Caco-2 (cell line): ENCODE measurements around the gene UBAP1L. TPM values are rescaled to one million over a fixed set of nuclear protein-coding genes. Genes with fewer than 3 reads are reported as not detected.

Experiments used
- BruUV-seq: library from RNA; stranded (reverse); fragments of 400-500 nt; replicated peaks from 2 replicates; lab custom pipeline; 2021; lab: Mats Ljungman, UMichigan
- CTCF ChIA-PET: fragments of 300-600 bp; sonication (Branson Sonifier 250); formaldehyde crosslinking; loops from one replicate; lab custom pipeline; 2022; ENCODE audit warnings: antibody characterized with exemption; lab: Charles Lee
- POLR2A ChIA-PET: fragments of 300-600 bp; sonication (Branson Sonifier 250); formaldehyde crosslinking; loops from one replicate; lab custom pipeline; 2022; ENCODE audit warnings: antibody characterized with exemption; lab: Charles Lee
- DNase-seq, 2 experiments: peaks; one replicate each; pipeline versions ENCODE4 v3.0.0 to v3.0.0-alpha.2; 2020 to 2022
- H3K27me3 ChIP-seq: replicated peaks from 2 replicates; pipeline ENCODE4 v1.6.0; 2011; ENCODE audit warnings: low read length; ENCODE audit not compliant: control insufficient read depth, insufficient read depth
- H3K36me3 ChIP-seq: 2 replicates; pipeline ENCODE4 v1.5.1; 2011; ENCODE audit warnings: low read length; ENCODE audit not compliant: control insufficient read depth, insufficient read depth
- H3K4me1 ChIP-seq: fragments of 250-450 bp; sonication (Bioruptor Pico); 2 replicates; pipeline ENCODE4 v1.5.1; 2020; ENCODE audit warnings: mild to moderate bottlenecking
- H3K4me3 ChIP-seq: 2 replicates; pipeline ENCODE4 v1.5.1; 2011; ENCODE audit warnings: low read depth, mild to moderate bottlenecking, control low read depth, low read length
- H3K9me3 ChIP-seq: fragments of 250-450 bp; sonication (Bioruptor Pico); 2 replicates; pipeline ENCODE4 v1.5.1; 2020; ENCODE audit warnings: mild to moderate bottlenecking, moderate library complexity
- H3K27ac Mint-ChIP-seq: one replicate; pipeline ENCODE4 v1.8.0; 2022; ENCODE audit warnings: mixed read lengths; ENCODE audit not compliant: unreplicated experiment
- H3K27me3 Mint-ChIP-seq: one replicate; pipeline ENCODE4 v1.8.0; 2022; ENCODE audit warnings: mixed read lengths; ENCODE audit not compliant: insufficient read depth, unreplicated experiment
- H3K36me3 Mint-ChIP-seq: one replicate; pipeline ENCODE4 v1.8.0; 2022; ENCODE audit warnings: mild to moderate bottlenecking, mixed read lengths; ENCODE audit not compliant: insufficient read depth, unreplicated experiment
- H3K4me1 Mint-ChIP-seq: one replicate; pipeline ENCODE4 v1.8.0; 2022; ENCODE audit warnings: low read depth, mixed read lengths; ENCODE audit not compliant: unreplicated experiment
- H3K4me3 Mint-ChIP-seq: one replicate; pipeline ENCODE4 v1.8.0; 2022; ENCODE audit warnings: mild to moderate bottlenecking, moderate library complexity, mixed read lengths; ENCODE audit not compliant: unreplicated experiment
- H3K9me3 Mint-ChIP-seq: one replicate; pipeline ENCODE4 v1.8.0; 2022; ENCODE audit warnings: mixed read lengths; ENCODE audit not compliant: unreplicated experiment
- intact Hi-C: fragments of 100-400 bp; cut with micrococcal nuclease; formaldehyde crosslinking; loops from one replicate; pipeline ENCODE4 v1.10.0; 2022; ENCODE audit not compliant: unreplicated experiment
- total RNA-seq: library from RNA; stranded (reverse); gene quantifications from 2 replicates; pipeline ENCODE4 v1.2.3, GENCODE V29; 2022
- TF ChIP-seq, protein P1 (sequence below), 2 experiments: fragments of 200-600 bp in 1 of 2; IDR thresholded peaks; 1 replicate in 1 of 2; 2 replicates in 1 of 2; pipeline versions ENCODE4 v1.5.1 to v1.8.0; 2011 to 2022; ENCODE audit warnings: antibody characterized with exemption in 1 of 2, control low read depth in 1 of 2, inconsistent platforms in 1 of 2, low read depth in 1 of 2, low read length in 1 of 2, mild to moderate bottlenecking in 1 of 2, moderate library complexity in 1 of 2; ENCODE audit not compliant: insufficient read depth in 1 of 2, severe bottlenecking in 1 of 2, unreplicated experiment in 1 of 2

Gene UBAP1L
- total RNA-seq, 1 experiment from 2014 or later, result 2.2 TPM

DNA sequence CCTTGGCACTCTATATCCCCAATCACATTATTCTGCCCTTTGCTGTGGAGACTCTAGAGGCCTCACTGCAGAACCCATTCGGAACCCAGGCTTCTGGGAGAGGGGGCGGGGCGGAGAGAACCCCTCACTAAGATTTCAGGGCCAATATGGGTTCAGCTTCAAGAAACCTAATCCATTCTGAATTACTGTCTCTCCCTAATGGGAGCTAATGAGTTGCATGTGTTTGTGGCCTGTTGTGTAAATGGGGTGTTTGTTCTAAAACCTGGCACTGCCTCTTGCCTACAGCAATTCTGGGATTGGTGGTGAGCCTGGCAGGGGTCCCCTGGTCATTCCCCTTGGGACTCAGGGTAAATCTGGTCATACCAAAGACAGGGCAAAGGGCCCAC lies 46.6 kb downstream of the UBAP1L start:
- BruUV-seq, result TSS peak; percentile 61
- H3K4me1 Mint-ChIP-seq, result peaks cover 13% of the 10 kb centered on the region
- intact Hi-C loops, result no loop called here
- Histone ChIP-seq H3K4me1 (peaks cover 8% of the 10 kb centered on the region), H3K27me3 (no peaks in the 10 kb centered on the region), H3K9me3 (peaks cover 2% of the 10 kb centered on the region; the same call in 1 of the 2 replicates), H3K4me3 (peak overlapping the region; percentile 41), H3K36me3 (no peaks in the 10 kb centered on the region)
- POLR2A ChIA-PET, result interaction anchor here (0.8 to 1.0 kb wide), 2 partner anchors 21 to 218 kb away, joined by 3 to 4 read pairs; partner anchors contain the start of gene PARP16
- no peaks in the 10 kb centered on the region for H3K27me3 Mint-ChIP-seq
- CTCF ChIA-PET, result interaction anchor here (0.7 to 1.1 kb wide), 2 partner anchors 14 kb away, joined by 3 to 4 read pairs; no protein-coding TSS in a partner anchor
- H3K9me3 Mint-ChIP-seq, result no peaks in the 10 kb centered on the region
- peak overlapping the region; percentile 22 for H3K27ac Mint-ChIP-seq
- H3K4me3 Mint-ChIP-seq, result peak overlapping the region; percentile 62
- DNase-seq, result no peak
- TF ChIP-seq, protein P1, sequence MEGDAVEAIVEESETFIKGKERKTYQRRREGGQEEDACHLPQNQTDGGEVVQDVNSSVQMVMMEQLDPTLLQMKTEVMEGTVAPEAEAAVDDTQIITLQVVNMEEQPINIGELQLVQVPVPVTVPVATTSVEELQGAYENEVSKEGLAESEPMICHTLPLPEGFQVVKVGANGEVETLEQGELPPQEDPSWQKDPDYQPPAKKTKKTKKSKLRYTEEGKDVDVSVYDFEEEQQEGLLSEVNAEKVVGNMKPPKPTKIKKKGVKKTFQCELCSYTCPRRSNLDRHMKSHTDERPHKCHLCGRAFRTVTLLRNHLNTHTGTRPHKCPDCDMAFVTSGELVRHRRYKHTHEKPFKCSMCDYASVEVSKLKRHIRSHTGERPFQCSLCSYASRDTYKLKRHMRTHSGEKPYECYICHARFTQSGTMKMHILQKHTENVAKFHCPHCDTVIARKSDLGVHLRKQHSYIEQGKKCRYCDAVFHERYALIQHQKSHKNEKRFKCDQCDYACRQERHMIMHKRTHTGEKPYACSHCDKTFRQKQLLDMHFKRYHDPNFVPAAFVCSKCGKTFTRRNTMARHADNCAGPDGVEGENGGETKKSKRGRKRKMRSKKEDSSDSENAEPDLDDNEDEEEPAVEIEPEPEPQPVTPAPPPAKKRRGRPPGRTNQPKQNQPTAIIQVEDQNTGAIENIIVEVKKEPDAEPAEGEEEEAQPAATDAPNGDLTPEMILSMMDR (IDR thresholded peaks at IDR 0.05; ENCODE audit: insufficient read depth in 1 of 2, low read depth in 1 of 2, low read length in 1 of 2, severe bottlenecking in 1 of 2, unreplicated experiment in 1 of 2), result no peak
- no peaks in the 10 kb centered on the region for H3K36me3 Mint-ChIP-seq

DNA sequence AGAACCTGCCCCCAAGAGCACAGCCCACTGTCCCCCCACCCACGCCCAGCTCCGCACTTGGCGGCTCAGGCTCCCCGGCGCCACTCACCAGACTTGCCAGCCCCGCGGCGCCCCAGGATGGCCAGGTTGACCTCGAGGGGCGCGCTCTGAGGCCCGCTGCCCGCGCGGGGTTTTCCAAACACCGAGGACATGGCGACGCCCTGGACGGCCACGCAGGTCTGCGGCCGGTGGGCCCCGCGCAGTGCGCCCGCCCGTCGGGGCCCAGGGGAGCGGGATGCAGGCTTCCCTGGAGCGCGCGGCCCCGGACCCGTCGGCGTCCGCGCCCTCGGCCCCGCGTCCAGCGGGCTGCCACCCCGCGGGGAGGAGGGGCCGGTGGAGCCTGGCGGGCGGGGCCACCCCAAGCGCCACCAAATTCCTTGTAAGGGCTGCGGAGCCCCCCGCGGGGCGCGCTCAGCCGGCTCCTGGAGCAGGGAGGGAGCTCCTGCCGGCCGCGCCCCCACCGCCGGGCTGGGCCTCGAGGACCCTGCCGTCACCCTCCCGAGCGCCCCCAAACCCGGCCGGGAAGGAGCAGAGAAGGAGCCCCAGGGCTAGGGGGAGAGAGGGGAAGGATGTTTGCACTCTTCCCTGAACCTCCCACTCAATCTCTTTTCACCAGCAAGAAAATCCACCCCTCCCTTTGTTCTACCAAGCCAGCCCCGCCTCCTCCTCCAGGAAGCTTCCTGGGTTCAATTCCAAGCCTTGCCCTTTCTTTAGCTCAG lies 47.2 kb downstream of the UBAP1L start, which contains the start of gene RASL12:
Gene RASL12, minus strand, starts transcription at position 347 of the 758 bp plus-strand sequence. Its CDS starts 156 bp downstream, at position 191.
- peak within 1 kb of the TSS; percentile 41 for H3K4me3 ChIP-seq
- peaks cover 9% of the 10 kb centered on the region for H3K4me1 ChIP-seq
- no peaks in the 10 kb centered on the region for H3K9me3 Mint-ChIP-seq
- no peaks in the 10 kb centered on the region for H3K27me3 ChIP-seq
- TF ChIP-seq, protein P1 (IDR thresholded peaks at IDR 0.05; ENCODE audit: insufficient read depth in 1 of 2, low read depth in 1 of 2, low read length in 1 of 2, severe bottlenecking in 1 of 2, unreplicated experiment in 1 of 2), result no peak
- H3K36me3 ChIP-seq, result no peaks in the 10 kb centered on the region
- ChIA-PET POLR2A (interaction anchor here (0.8 to 1.1 kb wide), 3 partner anchors 12 to 219 kb away, joined by 3 to 4 read pairs (median 3); partner anchors contain the start of gene PARP16), CTCF (interaction anchor here (0.7 to 1.8 kb wide), 4 partner anchors 13 to 15 kb away, joined by 3 to 8 read pairs (median 4); no protein-coding TSS in a partner anchor)
- DNase-seq, result peak in 1 of 2 experiments; percentile 37
- no peaks in the 10 kb centered on the region; the same call in 1 of the 2 replicates for H3K9me3 ChIP-seq
- H3K4me1 Mint-ChIP-seq, result peaks cover 13% of the 10 kb centered on the region
- intact Hi-C loops, result no loop called here
- no peaks in the 10 kb centered on the region for H3K27me3 Mint-ChIP-seq
- no TSS peak for BruUV-seq
- no peaks in the 10 kb centered on the region for H3K36me3 Mint-ChIP-seq
- peak within 1 kb of the TSS; percentile 67 for H3K27ac Mint-ChIP-seq
- peak within 1 kb of the TSS; percentile 74 for H3K4me3 Mint-ChIP-seq

DNA sequence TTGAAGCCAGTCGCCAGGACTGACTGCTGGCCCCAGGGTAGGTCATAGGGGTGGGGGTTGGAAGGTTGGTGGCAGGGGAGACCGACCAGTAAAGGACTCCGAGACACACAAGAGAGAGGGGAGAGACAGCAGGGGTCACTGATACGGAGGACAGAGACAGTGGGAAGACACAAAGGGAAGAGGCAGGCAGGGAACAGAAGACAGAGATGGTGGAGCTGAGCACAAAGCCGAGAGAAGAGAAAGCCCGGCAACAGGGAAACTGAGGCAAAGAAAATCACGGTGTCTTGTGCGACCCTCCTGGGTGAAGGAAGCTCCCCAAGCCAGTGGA lies 47.7 kb downstream of the UBAP1L start:
- ChIA-PET POLR2A (interaction anchor here (1.1 kb wide), 1 partner anchor 12 kb away, joined by 3 read pairs; no protein-coding TSS in a partner anchor), CTCF (interaction anchor here (1.0 to 1.8 kb wide), 3 partner anchors 13 to 33 kb away, joined by 3 to 8 read pairs (median 4); no protein-coding TSS in a partner anchor)
- Mint-ChIP-seq H3K4me1 (peaks cover 17% of the 10 kb centered on the region), H3K9me3 (no peaks in the 10 kb centered on the region), H3K4me3 (peak overlapping the region; percentile 74), H3K27ac (peak overlapping the region; percentile 67), H3K27me3 (no peaks in the 10 kb centered on the region), H3K36me3 (no peaks in the 10 kb centered on the region)
- no peaks in the 10 kb centered on the region for H3K27me3 ChIP-seq
- TF ChIP-seq, protein P1 (IDR thresholded peaks at IDR 0.05; ENCODE audit: insufficient read depth in 1 of 2, low read depth in 1 of 2, low read length in 1 of 2, severe bottlenecking in 1 of 2, unreplicated experiment in 1 of 2), result no peak
- no peaks in the 10 kb centered on the region for H3K36me3 ChIP-seq
- BruUV-seq, result no TSS peak
- H3K4me3 ChIP-seq, result peak overlapping the region; percentile 41
- intact Hi-C loops, result no loop called here
- no peak for DNase-seq
- peaks cover 15% of the 10 kb centered on the region for H3K4me1 ChIP-seq
- no peaks in the 10 kb centered on the region for H3K9me3 ChIP-seq
